Psoas muscle (tissue), 8 donors: ENCODE measurements around the gene PPP2R5E. TPM values are rescaled to one million over a fixed set of nuclear protein-coding genes. Genes with fewer than 3 reads are reported as not detected.

Source experiments
- ATAC-seq, 4 donors: fragments of 200-7000 bp; cut with Tn5 transposase; one replicate each; pipeline ENCODE4 v1.9.1; 2020; ENCODE audit warnings: moderate library complexity in 3 of 4, mild to moderate bottlenecking in 2 of 4
- DNase-seq, 2 donors: peaks; one replicate each; pipeline ENCODE4 v3.0.0-alpha.2; 2020
- H3K27ac ChIP-seq: fragments of 200-600 bp; one replicate; pipeline ENCODE4 v1.8.0; 2022
- H3K27me3 ChIP-seq, 3 donors: fragments of 200-600 bp in 1 of 3; one replicate each; pipeline versions ENCODE4 v1.6.1 to v1.8.0; 2013 to 2022; ENCODE audit warnings: low read length in 2 of 3, mild to moderate bottlenecking in 2 of 3, moderate library complexity in 1 of 3; ENCODE audit not compliant: insufficient read depth in 3 of 3
- H3K36me3 ChIP-seq, 2 donors: fragments of 200-600 bp in 1 of 2; one replicate each; pipeline versions ENCODE4 v1.6.1 to v1.8.0; 2013 to 2022; ENCODE audit warnings: low read depth in 1 of 2, mild to moderate bottlenecking in 1 of 2, moderate library complexity in 1 of 2; ENCODE audit not compliant: insufficient read depth in 1 of 2
- H3K4me1 ChIP-seq: fragments of 200-600 bp; one replicate; pipeline ENCODE4 v1.8.0; 2022
- H3K4me3 ChIP-seq: fragments of 200-600 bp; one replicate; pipeline ENCODE4 v1.8.0; 2022; ENCODE audit warnings: mild to moderate bottlenecking
- H3K9me3 ChIP-seq: fragments of 200-600 bp; one replicate; pipeline ENCODE4 v1.8.0; 2022
- WGBS, 3 donors: extraction: QIAGEN DNeasy Blood & Tissue Kit; methylation state at CpG; one replicate each; pipeline versions ENCODE4 v1.1.6 to v1.1.7; 2013; 5-methylcytosine and 5-hydroxymethylcytosine counted together
- intact Hi-C, 2 donors: fragments of 100-400 bp; cut with DNase I; formaldehyde crosslinking; loops; one replicate each; pipeline versions ENCODE4 v1.11.0 to v1.14.2; 2022
- polyA plus RNA-seq, 3 donors: library from polyadenylated mRNA; stranded (reverse); fragments of 200-250 nt; gene quantifications; one replicate each; pipeline ENCODE4 v1.2.3, GENCODE V29; 2013
- total RNA-seq, 4 donors: library from RNA; stranded (reverse); fragmentation: NEBNext Ultra II Directional in 2 of 4; extraction: Animal tissue kit (Norgen Biotek cat#: 25700) in 2 of 4; gene quantifications; one replicate each; pipeline versions ENCODE4 v1.2.1 to v1.2.4, GENCODE V29; 2021 to 2023
- TF ChIP-seq, protein P1 (sequence below): fragments of 200-600 bp; IDR thresholded peaks from one replicate; pipeline ENCODE4 v1.8.0; 2022; ENCODE audit warnings: antibody characterized with exemption
- donor health status: healthy with polysubstance abuse.
- donor health status: DM: no; HTN: no; CAD: no; lungs with moderate emphysema.
- donor health status: Bipolar disorder and iron deficiency.
- donor health status: healthy.
- donor health status: DM: yes; HTN: yes; CAD: no.
- donor health status: DM: no; HTN: no; CAD: no.
- donor health status: DM: no; HTN: no; CAD: no.
- donor health status: DM: yes; HTN: yes; CAD: no.

The PPP2R5E gene
- total and polyA plus RNA-seq, 7 donors, result 10.8 to 35.0 (median 29.3) TPM

DNA sequence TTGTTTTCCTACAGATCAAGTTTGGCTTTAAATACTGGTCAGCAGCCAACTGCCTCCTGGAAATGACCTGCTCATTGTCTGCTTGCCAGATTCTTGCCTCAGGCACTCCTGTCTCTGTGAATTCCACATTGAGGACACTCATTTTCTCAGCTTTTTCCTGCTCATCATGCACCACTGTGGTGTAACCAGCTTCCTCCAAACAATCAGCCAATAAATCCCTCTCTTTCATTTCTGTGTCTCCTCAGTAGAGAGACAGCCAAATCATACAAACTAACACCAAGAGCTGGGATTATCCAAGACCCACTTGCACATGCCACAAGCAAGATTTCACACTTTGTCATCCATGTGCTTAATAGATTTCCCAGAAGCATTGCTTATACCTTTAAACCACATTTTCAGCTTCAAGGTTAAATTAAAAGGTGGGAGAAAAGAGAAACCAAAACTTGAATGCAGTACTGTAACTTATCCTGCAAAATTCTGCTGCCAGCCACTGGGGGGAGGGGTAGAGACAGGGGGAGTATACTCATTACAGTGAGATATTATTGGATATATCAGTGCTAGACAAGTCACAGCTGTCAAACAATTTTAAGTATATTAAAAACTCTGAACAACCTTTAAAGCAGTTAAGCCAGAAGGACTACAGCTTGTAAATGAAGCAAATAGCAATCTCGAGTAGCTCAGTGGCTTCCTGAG lies 105.0 kb downstream of the PPP2R5E start:
- Histone ChIP-seq H3K4me1 (peaks cover 57% of the 10 kb centered on the region), H3K27ac (peak overlapping the region; percentile 78), H3K4me3 (peak overlapping the region; percentile 30), H3K9me3 (no peaks in the 10 kb centered on the region), H3K36me3 (no peaks in the 10 kb centered on the region), H3K27me3 (no peaks in the 10 kb centered on the region)
- 6 to 14% (median 10%) methylated on average over 1 of the region's 1 CpG for WGBS, 3 donors
- DNase-seq (peak; percentile 33 to 53), ATAC-seq (peak; percentile 48 to 62 (median 54))
- intact Hi-C loops, result loop anchor here (5.0 to 10.0 kb wide), 2 partner anchors 104 to 107 kb away; partner anchors contain the start of gene PPP2R5E (in 2 of the 2)
- TF ChIP-seq, protein P1, sequence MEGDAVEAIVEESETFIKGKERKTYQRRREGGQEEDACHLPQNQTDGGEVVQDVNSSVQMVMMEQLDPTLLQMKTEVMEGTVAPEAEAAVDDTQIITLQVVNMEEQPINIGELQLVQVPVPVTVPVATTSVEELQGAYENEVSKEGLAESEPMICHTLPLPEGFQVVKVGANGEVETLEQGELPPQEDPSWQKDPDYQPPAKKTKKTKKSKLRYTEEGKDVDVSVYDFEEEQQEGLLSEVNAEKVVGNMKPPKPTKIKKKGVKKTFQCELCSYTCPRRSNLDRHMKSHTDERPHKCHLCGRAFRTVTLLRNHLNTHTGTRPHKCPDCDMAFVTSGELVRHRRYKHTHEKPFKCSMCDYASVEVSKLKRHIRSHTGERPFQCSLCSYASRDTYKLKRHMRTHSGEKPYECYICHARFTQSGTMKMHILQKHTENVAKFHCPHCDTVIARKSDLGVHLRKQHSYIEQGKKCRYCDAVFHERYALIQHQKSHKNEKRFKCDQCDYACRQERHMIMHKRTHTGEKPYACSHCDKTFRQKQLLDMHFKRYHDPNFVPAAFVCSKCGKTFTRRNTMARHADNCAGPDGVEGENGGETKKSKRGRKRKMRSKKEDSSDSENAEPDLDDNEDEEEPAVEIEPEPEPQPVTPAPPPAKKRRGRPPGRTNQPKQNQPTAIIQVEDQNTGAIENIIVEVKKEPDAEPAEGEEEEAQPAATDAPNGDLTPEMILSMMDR, result no peak

DNA sequence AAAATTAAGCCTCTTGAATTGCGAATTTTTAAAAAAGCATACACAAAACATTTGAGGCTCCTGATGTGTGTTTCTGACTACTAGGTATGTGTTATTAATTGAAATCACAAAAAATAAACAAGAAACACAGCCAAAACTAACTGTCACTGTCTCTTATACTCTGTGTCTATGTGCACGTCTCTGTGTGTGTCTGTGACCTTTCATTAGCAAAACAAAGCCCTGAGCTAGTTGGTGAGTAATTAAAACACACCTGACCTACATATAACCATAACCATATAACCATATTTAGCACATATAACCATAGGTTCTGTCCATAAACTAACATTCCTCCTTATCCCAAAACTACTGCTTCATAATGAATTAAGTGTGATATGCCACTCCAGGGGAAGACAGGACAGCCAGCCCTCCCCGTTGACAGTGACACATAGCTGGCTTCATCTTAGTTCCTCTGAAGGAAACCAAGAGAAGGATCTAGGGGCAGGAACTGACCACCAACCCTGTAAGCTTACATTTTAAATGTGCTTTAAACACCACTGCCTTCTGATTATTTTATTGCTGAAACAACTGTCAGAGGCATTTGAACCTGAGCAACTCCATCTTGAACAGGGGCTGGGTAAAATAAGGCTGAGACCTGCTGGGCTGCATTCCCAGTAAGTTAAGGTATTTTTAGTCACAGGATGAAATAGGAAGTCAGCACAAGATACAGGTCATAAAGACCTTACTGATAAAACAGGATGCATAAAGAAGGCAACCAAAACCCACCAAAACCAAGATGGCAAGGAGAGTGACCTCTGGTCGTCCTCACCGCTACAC lies 106.7 kb downstream of the PPP2R5E start:
- Histone ChIP-seq H3K4me1 (peaks cover 66% of the 10 kb centered on the region), H3K4me3 (no peak overlapping the region), H3K27me3 (no peaks in the 10 kb centered on the region), H3K27ac (peak overlapping the region; percentile 78), H3K36me3 (no peaks in the 10 kb centered on the region), H3K9me3 (no peaks in the 10 kb centered on the region)
- 28 to 57% (median 44%) methylated on average over 5 of the region's 5 CpGs for WGBS, 3 donors
- ATAC-seq (peak in 3 of 4 donors; percentile 38 to 43 (median 40)), DNase-seq (no peak)
- intact Hi-C loops, result loop anchor here (5.0 to 10.0 kb wide), 2 partner anchors 106 to 108 kb away; partner anchors contain the start of gene PPP2R5E (in 2 of the 2)
- TF ChIP-seq, protein P1, result no peak

DNA sequence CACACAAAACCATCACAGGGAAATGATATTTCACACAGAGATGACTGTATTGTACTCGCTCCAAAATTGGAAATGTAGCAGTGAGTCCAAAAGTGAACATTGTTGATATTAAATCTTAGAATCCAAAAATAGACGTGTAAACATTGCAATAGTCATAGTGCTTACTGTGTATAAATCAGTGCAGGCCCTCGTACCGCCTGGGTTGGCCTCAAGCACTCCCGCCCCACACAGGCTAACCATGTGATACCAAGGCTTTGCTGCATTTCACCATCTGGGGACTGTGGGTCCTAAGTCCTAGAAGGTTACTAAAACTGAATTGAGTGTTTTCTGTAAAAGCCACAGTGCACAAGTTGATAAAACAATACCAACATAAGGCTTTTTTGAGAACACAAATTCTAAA lies 107.3 kb downstream of the PPP2R5E start:
- ATAC-seq, result peak; percentile 88 to 95 (median 92)
- Histone ChIP-seq H3K9me3 (no peaks in the 10 kb centered on the region), H3K27ac (peak overlapping the region; percentile 78), H3K36me3 (no peaks in the 10 kb centered on the region), H3K4me1 (peaks cover 70% of the 10 kb centered on the region), H3K4me3 (peak overlapping the region; percentile 8), H3K27me3 (no peaks in the 10 kb centered on the region)
- DNase-seq, result peak; percentile 63 to 78
- WGBS, 3 donors, result 12 to 17% (median 15%) methylated on average over 5 of the region's 5 CpGs
- intact Hi-C loops, result loop anchor here (5.0 to 10.0 kb wide), 2 partner anchors 106 to 109 kb away; partner anchors contain the start of gene PPP2R5E (in 2 of the 2)
- TF ChIP-seq, protein P1, result no peak

DNA sequence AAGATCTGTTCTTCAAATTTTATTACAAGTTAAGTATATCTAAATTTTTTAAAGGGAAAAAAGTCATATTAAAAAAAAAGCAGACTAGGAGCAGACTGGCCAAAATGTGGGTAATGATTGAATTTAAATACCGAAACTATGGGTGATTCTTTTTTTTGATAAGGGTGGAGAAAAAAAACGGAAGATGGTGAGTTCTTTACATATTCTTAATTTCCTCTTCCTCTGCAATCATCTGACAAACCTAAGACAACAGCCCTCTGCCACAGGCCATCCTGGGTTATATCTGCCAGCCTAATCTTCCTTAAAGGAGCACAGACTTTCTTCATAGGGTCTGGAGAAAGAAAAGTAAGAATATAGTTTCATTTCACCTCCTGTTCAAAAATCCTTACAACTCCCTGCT lies 108.0 kb downstream of the PPP2R5E start:
- DNase-seq (no peak), ATAC-seq (peak in 1 of 4 donors; percentile 1)
- intact Hi-C loops, result loop anchor here (5.0 to 10.0 kb wide), 2 partner anchors 107 to 110 kb away; partner anchors contain the start of gene PPP2R5E (in 2 of the 2)
- WGBS, 3 donors, result 75 to 80% (median 78%) methylated on average over 2 of the region's 2 CpGs
- Histone ChIP-seq H3K27me3 (no peaks in the 10 kb centered on the region), H3K36me3 (no peaks in the 10 kb centered on the region), H3K4me3 (peak overlapping the region; percentile 8), H3K9me3 (no peaks in the 10 kb centered on the region), H3K4me1 (peaks cover 70% of the 10 kb centered on the region), H3K27ac (peak overlapping the region; percentile 78)
- TF ChIP-seq, protein P1, result no peak
